Measurements from ENCODE around the gene ITGB8.
"Not testable (repeated sequence)": the region's sequence is repeated elsewhere in the genome, so short reads cannot be mapped to it uniquely, and the experiment has no call there.

ITGB8 gene

DNA sequence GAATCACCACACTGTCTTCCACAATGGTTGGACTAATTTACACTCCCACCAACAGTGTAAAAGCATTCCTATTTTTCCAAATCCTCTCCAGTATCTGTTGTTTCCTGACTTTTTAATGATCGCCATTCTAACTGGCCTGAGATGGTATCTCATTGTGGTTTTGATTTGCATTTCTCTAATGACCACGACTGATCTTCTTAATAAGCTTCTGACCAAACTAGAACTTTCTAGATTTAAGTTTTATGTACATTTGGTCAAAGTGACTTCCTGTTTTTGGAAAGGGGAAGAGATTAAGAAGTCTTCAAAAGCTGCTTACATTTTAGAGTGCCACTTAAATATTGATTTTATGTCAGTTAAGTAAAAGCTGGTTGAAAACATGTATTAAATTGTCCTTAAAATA is 58.5 kb downstream of the ITGB8 start:
- not testable (repeated sequence) for DNase-seq

- no peak for DNase-seq
Measured at GRCh38 chr7:20393021-20393610, 62.4 kb downstream of the ITGB8 start.

DNA sequence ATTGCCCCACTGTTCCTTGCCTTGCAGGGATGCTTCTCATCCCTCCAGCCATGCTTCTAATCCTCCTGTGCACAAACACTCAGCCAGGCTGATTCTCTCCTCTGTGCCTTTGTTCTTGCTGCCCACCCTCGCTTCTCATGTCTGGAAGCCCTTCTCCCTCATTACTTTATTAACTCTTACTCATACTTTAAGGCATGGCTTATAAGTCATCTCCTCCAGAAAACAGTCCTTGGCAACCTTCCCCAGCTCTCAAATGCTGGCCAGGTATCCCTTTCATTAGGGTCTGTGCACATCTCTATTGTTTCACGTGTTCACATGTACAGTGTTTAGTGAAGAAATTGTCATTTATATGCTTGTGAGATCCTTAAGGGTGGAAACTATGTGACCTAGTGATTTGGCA is 62.9 kb downstream of the ITGB8 start:
- DNase-seq: no peak

DNA sequence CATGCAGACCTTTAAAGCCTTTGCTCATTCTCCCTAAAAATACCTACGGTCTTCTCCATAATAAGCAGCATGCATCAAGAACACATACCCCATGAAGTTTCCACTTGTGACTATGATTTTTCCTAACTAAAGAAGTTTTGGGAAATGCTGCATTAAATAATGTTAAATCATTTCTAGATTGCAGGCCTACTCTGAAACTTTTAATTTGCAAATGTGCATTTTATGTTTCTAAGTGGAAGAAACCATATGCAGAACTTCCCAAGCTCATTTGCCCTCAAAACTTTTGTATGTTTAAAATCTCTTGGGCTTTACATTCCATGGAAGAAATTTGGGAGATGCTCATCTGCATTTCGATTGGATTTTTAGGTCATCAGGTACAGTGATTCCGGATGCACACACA is 63.6 kb downstream of the ITGB8 start:
- DNase-seq: no peak

- DNase-seq: no peak
Measured at GRCh38 chr7:20395104-20395503, 64.4 kb downstream of the ITGB8 start.

- no peak for DNase-seq
Measured at GRCh38 chr7:20395511-20395910, 64.8 kb downstream of the ITGB8 start.

DNA sequence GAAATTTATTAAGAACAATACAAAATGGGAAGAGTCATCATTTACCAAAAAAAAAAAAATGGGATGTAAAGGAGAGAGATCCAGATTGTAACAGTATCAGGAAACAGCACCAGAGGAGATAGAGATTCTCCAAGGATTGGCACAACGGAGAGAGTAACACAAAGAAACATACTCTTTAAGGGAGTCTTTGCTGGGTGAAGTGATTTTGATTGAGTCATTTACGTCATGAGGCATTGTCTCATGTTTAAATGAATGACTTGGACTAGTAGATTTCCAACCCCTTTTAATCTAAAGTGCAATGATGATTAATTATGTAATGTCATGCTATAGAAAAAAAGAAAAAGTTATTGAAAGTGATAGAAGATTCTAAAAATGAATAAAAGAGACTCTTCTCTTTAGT is 68.8 kb downstream of the ITGB8 start:
- DNase-seq: no peak

DNA sequence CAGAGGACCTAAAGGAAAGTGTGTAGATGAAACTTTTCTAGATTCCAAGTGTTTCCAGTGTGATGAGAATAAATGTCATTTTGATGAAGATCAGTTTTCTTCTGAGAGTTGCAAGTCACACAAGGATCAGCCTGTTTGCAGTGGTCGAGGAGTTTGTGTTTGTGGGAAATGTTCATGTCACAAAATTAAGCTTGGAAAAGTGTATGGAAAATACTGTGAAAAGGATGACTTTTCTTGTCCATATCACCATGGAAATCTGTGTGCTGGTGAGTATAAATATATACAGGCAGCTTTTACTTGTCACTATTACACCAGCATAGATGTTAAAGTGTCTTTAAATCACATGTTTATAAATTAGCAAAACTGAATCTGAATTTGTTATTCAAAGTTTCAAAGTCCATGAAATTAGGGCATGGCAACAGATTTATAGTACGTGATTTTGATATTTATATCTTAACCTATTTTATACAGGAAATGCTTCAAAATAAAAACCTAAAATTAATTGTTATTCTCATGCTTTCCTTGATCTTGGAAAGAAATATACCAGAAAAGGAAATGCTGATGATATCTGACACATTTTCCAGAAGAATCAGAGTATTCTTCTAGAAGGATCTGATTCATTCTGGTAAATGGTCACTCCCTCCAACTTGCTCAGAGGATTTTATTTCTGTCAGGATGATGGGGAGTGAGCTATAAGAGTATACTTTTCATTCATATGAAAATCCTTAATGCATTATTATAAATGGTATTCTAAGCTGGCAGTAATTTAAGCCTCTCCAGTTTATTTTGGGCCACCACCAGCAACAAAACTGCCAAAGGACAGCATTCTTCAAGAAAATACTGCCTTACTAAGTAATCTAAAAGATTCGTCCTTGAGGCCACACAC is 71.4 kb downstream of the ITGB8 start:
- DNase-seq: peak; percentile 20

DNA sequence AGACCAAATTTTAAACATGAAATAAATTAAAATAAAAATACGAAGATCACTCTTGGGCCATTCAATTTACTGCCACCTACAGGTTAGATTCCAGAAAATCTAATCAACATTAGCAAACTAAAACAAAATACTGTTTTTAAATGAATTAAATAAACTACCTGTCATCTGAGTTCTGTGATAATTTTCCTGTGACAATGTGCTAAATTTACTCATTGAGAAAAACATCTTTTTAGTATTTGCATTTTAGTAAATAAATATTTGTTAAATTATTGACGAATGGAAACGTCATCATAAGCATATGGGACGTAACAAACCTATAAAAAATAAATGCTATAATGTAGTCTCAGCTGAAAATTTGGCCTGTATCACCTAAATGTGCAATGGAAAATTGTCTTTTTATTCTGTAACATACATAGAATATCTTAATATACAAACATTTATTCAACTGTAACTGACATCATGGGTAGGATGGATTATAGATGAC is 72.1 kb downstream of the ITGB8 start:
- peak; percentile 20 for DNase-seq

- DNase-seq: peak; percentile 76
Measured at GRCh38 chr7:20403331-20403730, 72.6 kb downstream of the ITGB8 start.

- DNase-seq: peak; percentile 73
Measured at GRCh38 chr7:20404320-20404719, 73.6 kb downstream of the ITGB8 start.

- peak; percentile 19 for DNase-seq
Measured at GRCh38 chr7:20407585-20408466, 77.1 kb downstream of the ITGB8 start.

- no peak for DNase-seq
Measured at GRCh38 chr7:20408467-20408826, 77.7 kb downstream of the ITGB8 start.

DNA sequence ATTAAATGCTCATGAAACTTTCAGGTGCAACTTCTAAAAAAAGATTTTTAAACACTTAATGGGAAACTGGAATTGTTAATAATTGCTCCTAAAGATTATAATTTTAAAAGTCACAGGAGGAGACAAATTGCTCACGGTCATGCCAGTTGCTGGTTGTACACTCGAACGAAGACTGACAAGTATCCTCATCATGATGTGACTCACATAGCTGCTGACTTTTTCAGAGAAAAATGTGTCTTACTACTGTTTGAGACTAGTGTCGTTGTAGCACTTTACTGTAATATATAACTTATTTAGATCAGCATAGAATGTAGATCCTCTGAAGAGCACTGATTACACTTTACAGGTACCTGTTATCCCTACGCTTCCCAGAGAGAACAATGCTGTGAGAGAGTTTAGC is 79.3 kb downstream of the ITGB8 start:
- DNase-seq: no peak

DNA sequence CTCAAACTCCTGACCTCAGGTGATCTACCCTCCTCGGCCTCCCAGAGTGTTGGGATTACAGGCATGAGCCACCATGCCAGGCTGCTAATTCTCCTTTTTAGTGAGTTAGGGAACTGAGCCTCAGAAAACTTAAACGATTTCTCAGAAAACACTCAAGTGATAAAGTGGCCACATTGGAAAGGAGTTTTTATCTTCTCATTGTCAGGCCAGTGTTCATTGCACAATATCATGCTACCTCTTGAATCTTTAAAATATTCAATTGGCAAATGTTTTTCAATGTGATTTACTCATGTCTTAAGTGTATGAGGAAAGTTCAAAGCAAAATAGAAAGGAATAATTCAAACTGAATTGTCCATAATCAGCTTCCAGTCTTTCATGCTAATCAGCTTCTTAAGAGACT is 80.7 kb downstream of the ITGB8 start:
- DNase-seq: no peak

GRCh38 chr7:20412032-20412431 is 81.3 kb downstream of the ITGB8 start:
- no peak for DNase-seq

DNA sequence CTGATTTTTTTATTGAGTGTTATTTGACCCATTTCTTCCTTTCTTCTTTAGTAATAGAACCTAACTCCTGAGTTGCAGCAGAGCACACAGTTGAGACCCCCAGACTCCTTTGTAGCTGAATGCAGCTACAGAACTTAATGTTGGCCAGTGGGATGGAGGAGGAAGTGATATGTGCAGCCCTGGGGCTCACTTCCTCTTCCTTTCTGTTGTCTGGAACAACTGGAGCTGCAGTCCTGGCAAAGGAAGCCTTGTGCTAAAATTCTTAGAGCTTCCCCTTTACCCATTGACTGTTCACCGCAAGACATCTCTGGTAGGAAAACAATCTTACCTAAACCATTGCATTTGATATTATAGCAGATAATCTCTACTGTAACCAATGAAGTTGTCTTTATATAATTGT is 86.6 kb downstream of the ITGB8 start:
- no peak for DNase-seq

GRCh38 chr7:20417675-20418382 is 87.1 kb downstream of the ITGB8 start:
- no peak for DNase-seq

- DNase-seq: no peak
Measured at GRCh38 chr7:20424500-20424899, 93.8 kb downstream of the ITGB8 start.

DNA sequence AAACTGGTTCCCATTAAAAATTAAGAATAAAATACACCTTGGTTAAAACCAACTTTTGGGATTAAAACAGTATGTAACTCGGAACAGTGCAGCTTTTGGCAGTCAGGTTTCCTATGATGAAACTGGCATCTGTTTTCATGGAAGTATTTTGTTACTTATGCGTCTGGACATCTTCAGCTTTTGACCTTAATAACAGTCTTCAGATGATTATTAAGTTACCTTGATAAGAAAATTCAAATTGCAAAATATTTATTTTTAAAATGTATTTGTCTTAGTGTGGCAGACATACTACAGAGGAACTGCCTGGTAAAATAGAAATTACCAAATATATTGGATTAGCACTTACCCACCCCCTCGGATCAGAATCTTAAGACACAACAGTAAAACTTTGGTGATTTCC is 100.0 kb downstream of the ITGB8 start:
- no peak for DNase-seq

- DNase-seq: no peak
Measured at GRCh38 chr7:20431146-20431545, 100.4 kb downstream of the ITGB8 start.

- no peak for DNase-seq
Measured at GRCh38 chr7:20432071-20432470, 101.4 kb downstream of the ITGB8 start.

- no peak for DNase-seq
Measured at GRCh38 chr7:20435305-20435704, 104.6 kb downstream of the ITGB8 start.
